SK-N-SH treated with all-trans-retinoic acid at 6 μM for 48 hours (cell line): Measurements from ENCODE around the gene ZNF146.

ENCODE experiments used
- PPARA ChIP-seq: fragments of 250-450 bp; sonication (Bioruptor Pico); IDR thresholded peaks from 2 replicates; pipeline ENCODE4 v1.5.0; 2020; ENCODE audit warnings: mild to moderate bottlenecking, borderline replicate concordance
- SNAI2 ChIP-seq: fragments of 250-450 bp; sonication (Bioruptor Pico); IDR thresholded peaks from 2 replicates; pipeline ENCODE4 v1.5.0; 2020; ENCODE audit warnings: mild to moderate bottlenecking, moderate library complexity

DNA sequence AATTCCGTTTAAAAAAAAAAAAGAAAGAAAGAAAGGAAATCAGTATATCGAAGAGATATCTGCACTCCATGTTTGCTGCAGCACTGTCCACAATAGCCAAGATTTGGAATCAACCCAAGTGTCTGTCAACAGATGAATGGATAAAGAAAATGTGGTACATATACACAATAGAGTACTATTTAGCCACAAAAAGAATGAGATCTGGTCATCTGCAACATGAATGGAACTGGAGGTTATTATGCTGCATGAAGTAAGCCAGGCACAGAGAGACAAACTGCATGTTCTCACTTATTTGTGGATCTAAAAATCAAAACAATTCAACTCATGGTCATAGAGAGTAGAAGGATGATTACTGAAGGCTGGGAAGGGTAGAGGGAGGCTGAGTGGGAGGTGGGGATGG is 16.8 kb upstream of the ZNF146 start:
- TF ChIP-seq PPARA (CRISPR knock-in tag) (no peak), SNAI2 (no peak)
